Stimulated activated CD8-positive, alpha-beta memory T cell treated with anti-CD3 and anti-CD28 coated beads, Interleukin-15, amount 100 ng/mL, for 1 hour (primary cell): ENCODE data around the gene NOSTRIN.
A peak's percentile ranks its signal among the peaks of the same experiment; 100 is the strongest.

ENCODE experiments used
- DNase-seq: peaks from one replicate; pipeline ENCODE4 v3.0.0-alpha.2; 2020; ENCODE audit warnings: low read depth

NOSTRIN gene

GRCh38 chr2:168884975-168885374 is 82.5 kb downstream of the NOSTRIN start:
- DNase-seq, result no peak

GRCh38 chr2:168889635-168890005 is 87.2 kb downstream of the NOSTRIN start:
- no peak for DNase-seq

- peak; percentile 69 for DNase-seq
Observed at GRCh38 chr2:168890006-168890782, 87.8 kb downstream of the NOSTRIN start, which contains the start of gene SPC25. Gene SPC25, minus strand, starts transcription at chr2:168890430. Its CDS starts 911 bp downstream, at chr2:168889519.

GRCh38 chr2:168892327-168892726 is 89.9 kb downstream of the NOSTRIN start:
- no peak for DNase-seq

GRCh38 chr2:168894101-168894500 is 91.7 kb downstream of the NOSTRIN start:
- DNase-seq, result no peak

GRCh38 chr2:168894720-168895119 is 92.3 kb downstream of the NOSTRIN start:
- no peak for DNase-seq

- DNase-seq, result no peak
Observed at GRCh38 chr2:168895771-168896170, 93.3 kb downstream of the NOSTRIN start.

- DNase-seq, result no peak
Observed at GRCh38 chr2:168896783-168897182, 94.3 kb downstream of the NOSTRIN start.

GRCh38 chr2:168897449-168897848 is 95.0 kb downstream of the NOSTRIN start:
- no peak for DNase-seq

GRCh38 chr2:168901003-168901402 is 98.6 kb downstream of the NOSTRIN start, which contains the start of gene G6PC2:
Gene G6PC2, plus strand, starts transcription at chr2:168901291. Its CDS starts 41 bp downstream, at chr2:168901332.
- DNase-seq, result no peak

GRCh38 chr2:168903888-168904287 is 101.5 kb downstream of the NOSTRIN start:
- no peak for DNase-seq

- DNase-seq, result no peak
Observed at GRCh38 chr2:168904358-168904757, 101.9 kb downstream of the NOSTRIN start.

GRCh38 chr2:168907940-168908662 is 105.7 kb downstream of the NOSTRIN start:
- DNase-seq, result no peak

GRCh38 chr2:168910330-168910729 is 107.9 kb downstream of the NOSTRIN start:
- DNase-seq, result no peak

GRCh38 chr2:168912466-168912865 is 110.0 kb downstream of the NOSTRIN start:
- DNase-seq, result no peak

- DNase-seq, result no peak
Observed at GRCh38 chr2:168912901-168913369, 110.5 kb downstream of the NOSTRIN start.

- no peak for DNase-seq
Observed at GRCh38 chr2:168913495-168913894, 111.1 kb downstream of the NOSTRIN start.
